ENCODE data around the gene PDE4DIP.
"Not testable (repeated sequence)": the region's sequence is repeated elsewhere in the genome, so short reads cannot be mapped to it uniquely, and the experiment has no call there.

DNA sequence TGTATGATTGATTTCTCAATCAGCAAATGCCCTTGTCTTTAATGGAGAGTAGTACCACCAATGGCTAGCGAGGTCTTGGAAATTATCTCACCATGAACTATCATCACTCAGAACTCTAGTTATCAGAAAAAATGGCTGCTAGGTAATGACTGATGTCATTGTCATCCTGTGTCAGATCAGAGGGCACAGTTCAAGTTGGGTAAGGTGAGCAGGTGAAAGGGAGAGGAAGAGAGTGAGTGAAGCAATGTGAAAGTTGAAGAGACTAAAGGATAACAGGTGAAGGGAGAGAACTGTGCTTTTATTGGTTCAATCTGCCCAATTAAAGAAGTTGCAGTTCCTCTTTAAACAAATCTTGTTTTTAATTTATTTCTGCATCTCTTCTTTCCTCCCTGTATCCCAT lies 76.8 kb downstream of the PDE4DIP start:
- not testable (repeated sequence) for TF ChIP-seq POLR2A, EP300 (IDR thresholded peaks at IDR 0.05)

Measured in upper lobe of left lung (tissue), 4 donors.